ENCODE measurements around the gene TSPY4.
"Not testable (repeated sequence)": the region's sequence is repeated elsewhere in the genome, so short reads cannot be mapped to it uniquely, and the experiment has no call there.

TSPY4 gene, protein sequence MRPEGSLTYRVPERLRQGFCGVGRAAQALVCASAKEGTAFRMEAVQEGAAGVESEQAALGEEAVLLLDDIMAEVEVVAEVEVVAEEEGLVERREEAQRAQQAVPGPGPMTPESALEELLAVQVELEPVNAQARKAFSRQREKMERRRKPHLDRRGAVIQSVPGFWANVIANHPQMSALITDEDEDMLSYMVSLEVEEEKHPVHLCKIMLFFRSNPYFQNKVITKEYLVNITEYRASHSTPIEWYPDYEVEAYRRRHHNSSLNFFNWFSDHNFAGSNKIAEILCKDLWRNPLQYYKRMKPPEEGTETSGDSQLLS

DNA sequence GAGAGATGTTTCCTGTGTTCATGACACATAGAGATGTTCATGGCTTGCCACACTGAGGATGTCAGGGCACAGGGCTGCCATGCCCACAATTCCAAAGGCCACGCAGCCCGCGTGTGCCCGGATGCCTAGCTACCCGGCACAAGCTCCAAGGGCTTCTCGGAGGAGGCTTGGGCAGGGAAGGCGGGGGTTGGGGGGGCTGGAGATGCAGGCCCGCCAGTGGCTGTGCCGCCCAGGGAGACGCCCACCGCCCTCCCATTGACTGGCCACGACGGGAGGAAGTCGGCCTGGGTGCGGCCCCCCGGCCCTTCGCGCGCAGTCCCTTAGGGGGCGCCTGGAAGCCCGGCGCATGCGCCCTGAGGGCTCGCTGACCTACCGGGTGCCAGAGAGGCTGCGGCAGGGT is at the start of gene TSPY4:
TSS of gene TSPY4 (plus strand) at position 301 of the 400 bp plus-strand sequence. CDS start at position 347, 46 bp downstream.
- not testable (repeated sequence) for H3K27ac ChIP-seq; H3K27me3 ChIP-seq (ENCODE audit: insufficient read depth, low read depth, severe bottlenecking); DNase-seq; H3K4me3 ChIP-seq (ENCODE audit: low read depth, low read length); H3K36me3 ChIP-seq; H3K9me3 ChIP-seq (ENCODE audit: severe bottlenecking)

DNA sequence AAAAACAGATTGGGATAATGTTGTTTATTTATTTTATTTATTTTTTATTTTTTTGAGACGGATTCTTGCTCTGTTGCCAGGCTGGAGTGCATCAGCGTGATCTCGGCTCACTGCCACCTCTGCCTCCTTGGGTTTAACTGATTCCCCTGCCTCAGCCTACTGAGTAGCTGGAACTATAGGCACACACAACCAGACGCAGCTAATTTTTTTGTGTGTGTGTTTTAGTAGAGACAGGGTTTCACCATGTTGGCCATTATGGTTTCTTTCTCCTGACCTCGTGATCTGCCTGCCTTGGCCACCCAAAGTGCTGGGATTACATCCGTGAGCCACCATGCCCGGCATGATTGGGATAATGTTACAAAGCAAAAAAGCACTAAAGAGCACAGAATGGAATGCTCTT is 16.3 kb upstream of the TSPY4 start:
- Histone ChIP-seq H3K36me3 (no peaks in the 10 kb centered on the region), H3K27me3 (ENCODE audit: insufficient read depth, low read depth, severe bottlenecking) (no peaks in the 10 kb centered on the region), H3K9me3 (ENCODE audit: severe bottlenecking) (no peaks in the 10 kb centered on the region), H3K4me3 (ENCODE audit: low read depth, low read length) (no peak overlapping the region), H3K27ac (no peak overlapping the region)
- TF ChIP-seq, protein P1, sequence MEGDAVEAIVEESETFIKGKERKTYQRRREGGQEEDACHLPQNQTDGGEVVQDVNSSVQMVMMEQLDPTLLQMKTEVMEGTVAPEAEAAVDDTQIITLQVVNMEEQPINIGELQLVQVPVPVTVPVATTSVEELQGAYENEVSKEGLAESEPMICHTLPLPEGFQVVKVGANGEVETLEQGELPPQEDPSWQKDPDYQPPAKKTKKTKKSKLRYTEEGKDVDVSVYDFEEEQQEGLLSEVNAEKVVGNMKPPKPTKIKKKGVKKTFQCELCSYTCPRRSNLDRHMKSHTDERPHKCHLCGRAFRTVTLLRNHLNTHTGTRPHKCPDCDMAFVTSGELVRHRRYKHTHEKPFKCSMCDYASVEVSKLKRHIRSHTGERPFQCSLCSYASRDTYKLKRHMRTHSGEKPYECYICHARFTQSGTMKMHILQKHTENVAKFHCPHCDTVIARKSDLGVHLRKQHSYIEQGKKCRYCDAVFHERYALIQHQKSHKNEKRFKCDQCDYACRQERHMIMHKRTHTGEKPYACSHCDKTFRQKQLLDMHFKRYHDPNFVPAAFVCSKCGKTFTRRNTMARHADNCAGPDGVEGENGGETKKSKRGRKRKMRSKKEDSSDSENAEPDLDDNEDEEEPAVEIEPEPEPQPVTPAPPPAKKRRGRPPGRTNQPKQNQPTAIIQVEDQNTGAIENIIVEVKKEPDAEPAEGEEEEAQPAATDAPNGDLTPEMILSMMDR (IDR thresholded peaks at IDR 0.05; ENCODE audit: low read depth, low read length): no peak
- DNase-seq: no peak

DNA sequence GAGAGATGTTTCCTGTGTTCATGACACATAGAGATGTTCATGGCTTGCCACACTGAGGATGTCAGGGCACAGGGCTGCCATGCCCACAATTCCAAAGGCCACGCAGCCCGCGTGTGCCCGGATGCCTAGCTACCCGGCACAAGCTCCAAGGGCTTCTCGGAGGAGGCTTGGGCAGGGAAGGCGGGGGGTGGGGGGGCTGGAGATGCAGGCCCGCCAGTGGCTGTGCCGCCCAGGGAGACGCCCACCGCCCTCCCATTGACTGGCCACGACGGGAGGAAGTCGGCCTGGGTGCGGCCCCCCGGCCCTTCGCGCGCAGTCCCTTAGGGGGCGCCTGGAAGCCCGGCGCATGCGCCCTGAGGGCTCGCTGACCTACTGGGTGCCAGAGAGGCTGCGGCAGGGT is 20.2 kb downstream of the TSPY4 start, which contains the start of gene TSPY8:
TSS of gene TSPY8 (plus strand) at position 301 of the 400 bp plus-strand sequence. CDS start at position 347, 46 bp downstream.
- H3K36me3 ChIP-seq; H3K27me3 ChIP-seq (ENCODE audit: insufficient read depth, low read depth, severe bottlenecking); H3K27ac ChIP-seq; H3K9me3 ChIP-seq (ENCODE audit: severe bottlenecking); DNase-seq; H3K4me3 ChIP-seq (ENCODE audit: low read depth, low read length): not testable (repeated sequence)

All from WERI-Rb-1 (cell line).